HG02938 (cell line): Measurements from ENCODE around the gene MUC22.
"Not testable (repeated sequence)": the region's sequence is repeated elsewhere in the genome, so short reads cannot be mapped to it uniquely, and the experiment has no call there.

ENCODE experiments used
- ATAC-seq: cut with Tn5 transposase; IDR thresholded peaks from one replicate; pipeline ENCODE4 v1.9.1; 2021; ENCODE audit warnings: mild to moderate bottlenecking, moderate library complexity; ENCODE audit not compliant: unreplicated experiment

Gene MUC22

DNA sequence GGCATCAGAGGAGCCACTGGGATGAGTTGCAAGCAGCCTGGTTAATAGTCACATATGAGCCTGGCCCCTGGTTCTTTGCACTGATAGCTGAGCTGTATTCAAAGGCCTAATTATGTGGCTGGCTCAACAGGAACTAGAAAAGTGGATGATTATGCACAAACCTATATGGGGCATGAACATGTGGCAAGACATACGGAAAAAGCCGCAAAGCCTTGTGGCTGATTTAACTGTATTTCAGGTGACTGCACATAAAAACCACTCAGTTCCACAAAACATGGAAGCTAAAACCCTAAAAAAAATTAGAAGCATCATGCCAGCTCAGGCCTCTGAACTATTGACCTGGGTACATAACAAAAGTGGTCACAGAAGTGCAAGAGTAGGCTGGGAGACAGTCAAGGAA lies 13.0 kb upstream of the MUC22 start:
- no peak for ATAC-seq

DNA sequence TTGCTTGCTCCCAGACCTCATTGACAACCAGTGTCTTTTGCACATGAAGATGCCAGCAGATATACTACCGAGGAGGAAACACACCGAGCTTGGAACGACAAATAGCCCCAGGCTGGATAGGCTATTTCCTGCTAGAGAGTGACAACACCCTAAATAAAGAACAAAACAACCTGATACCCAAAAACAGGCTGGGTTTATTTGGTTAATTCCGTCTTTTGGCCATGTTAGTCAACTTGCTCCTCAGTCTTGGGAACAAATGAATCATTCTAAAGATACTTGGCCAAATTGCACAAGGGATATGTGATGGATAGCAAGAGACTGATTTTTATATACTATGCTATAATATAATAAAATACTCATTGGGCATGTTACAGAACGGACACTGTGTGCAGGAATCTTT lies 11.5 kb upstream of the MUC22 start:
- no peak for ATAC-seq

DNA sequence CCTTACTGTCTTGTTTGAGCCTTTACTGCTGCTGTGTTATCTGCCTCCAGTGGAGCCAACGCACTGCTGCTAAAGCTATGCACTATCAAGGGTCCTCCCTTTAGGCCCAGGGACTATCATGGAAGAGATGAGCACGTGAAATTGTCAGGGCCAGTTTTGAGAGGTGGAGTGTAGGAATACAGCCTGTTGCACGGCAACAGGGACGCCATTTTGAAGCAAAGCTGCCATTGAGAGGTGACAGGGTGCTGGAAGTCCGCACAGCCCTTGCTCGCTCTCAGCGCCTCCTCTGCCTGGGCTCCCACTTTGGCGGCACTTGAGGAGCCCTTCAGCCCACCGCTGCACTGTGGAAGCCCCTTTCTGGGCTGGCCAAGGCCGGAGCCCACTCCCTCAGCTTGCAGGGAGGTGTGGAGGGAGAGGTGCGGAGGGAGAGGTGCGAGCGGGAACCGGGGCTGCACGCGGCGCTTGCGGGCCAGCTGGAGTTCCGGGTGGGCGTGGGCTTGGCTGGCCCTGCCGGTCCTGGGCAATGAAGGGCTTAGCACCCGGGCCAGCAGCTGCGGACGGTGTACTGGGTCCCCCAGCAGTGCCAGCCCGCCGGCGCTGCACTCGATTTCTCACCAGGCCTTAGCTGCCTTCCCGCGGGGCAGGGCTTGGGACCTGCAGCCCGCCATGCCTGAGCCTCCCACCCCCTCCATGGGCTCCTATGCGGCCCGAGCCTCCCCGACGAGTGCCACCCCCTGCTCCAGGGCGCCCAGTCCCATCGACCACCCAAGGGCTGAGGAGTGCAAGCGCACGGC lies 10.0 kb upstream of the MUC22 start:
- not testable (repeated sequence) for ATAC-seq

DNA sequence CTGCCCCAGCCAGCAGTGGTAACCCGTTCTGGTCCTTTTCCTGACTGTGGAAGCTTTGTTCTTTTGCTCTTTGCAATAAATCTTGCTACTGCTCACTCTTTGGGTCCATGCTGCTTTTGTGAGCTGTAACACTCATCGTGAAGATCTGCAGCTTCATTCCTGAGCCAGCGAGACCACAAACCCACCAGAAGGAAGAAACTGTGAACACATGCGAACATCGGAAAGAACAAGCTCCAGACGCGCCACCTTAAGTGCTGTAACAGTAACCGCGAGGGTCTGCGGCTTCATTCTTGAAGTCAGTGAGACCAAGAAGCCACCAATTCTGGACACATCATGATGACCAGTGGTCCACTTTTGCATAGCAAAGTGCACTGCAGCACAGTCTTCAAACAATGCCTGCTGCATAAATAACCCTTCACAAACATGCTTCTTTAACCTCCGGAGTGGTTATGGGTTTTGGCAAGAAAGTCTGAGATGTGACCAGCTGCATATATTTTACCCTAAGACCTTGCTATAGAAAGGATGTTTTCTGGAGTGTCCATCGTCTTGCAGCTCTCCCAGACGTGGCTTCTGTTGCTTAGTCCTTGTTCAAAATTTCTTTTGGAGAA lies 8.9 kb upstream of the MUC22 start:
- ATAC-seq, result no peak

DNA sequence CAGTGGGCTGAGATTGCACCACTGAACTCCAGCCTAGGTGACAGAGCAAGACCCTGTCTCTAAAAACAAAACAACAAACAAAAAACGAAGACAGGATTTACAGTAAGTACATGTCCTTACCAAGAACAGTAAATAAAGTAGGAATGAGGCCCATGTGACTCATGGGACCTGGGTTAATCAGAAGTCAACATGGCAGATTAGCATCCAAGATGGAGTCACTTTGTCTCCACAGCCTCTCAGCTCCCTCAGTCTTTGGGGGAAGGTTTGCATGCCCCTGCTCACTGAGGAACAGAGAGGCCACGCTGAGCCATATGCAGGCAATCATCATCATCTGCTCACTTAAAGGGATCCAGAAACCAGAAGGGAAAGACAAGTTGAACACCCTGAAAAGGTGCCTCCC lies 7.8 kb upstream of the MUC22 start:
- ATAC-seq, result no peak

DNA sequence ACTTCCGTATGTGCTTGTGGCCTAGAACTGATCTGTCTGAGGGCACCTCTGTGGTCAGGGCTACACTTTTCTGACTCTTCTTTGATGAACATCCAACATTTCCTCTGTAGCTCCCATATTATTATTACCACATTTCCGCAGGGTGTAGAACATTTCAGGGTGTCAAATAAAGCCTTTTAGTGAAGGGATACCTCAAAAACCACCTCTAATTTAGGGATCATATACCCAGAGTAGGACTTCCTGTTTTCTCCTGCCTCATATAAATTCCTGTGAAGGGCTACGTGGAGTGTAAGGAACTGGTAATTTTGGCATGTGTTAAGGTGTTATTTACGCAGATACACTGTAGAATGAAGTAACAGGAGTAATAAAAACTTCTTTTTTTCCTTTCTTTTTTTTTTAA lies 5.5 kb upstream of the MUC22 start:
- ATAC-seq, result no peak

DNA sequence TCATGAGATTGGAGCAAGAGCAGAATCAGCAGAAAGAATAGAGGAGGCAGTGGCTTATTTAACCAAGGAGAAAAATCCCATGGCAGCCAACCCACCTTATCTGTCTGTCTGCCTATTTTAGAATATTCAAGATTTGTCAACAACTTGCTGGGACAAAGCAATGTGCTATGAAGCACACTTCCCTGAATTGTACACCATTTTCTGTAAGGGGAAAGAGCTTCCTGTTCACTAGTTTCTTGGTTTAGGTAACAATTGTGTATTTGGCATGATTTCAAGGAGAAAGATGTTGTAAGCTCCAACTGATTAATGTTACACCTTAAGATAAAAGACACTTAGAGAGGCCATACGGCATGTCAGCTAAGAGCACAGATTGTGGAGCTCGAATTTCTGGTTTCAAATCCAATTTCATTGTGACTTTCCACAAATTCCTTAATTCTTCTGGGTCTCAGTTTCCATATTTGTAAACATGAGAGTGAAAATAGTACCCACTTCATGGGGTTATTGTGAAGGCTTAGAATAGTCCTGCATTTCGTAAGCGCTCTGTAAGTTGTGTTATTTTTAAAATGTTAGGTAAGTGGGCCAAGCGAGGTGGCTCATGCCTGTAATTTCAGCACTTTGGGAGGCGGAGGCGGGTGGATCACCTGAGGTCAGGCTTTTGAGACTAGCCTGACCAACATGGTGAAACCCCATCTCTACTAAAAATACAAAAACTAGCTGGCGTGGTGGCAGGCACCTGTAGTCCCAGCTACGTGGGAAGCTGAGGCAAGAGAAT lies 4.8 kb upstream of the MUC22 start:
- ATAC-seq, result no peak

DNA sequence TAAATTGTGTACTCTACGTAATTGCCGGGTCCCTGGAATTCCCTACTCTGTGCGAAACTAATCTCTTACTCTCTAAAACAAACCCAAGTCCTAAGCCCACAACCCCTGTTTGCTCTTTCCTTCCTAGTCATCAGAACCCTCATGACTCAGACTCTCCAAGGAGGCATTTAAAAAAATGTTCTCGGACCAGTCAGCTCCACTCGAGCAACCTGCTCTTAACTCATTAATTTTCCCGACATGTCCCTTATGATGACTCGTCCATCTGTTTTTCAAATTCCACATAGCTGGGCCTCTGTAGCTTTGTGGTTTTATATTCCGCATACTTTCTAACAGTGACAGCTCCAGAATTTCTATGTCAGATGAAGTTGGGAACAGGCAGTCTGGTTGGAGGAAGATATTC lies 2.6 kb upstream of the MUC22 start:
- no peak for ATAC-seq

DNA sequence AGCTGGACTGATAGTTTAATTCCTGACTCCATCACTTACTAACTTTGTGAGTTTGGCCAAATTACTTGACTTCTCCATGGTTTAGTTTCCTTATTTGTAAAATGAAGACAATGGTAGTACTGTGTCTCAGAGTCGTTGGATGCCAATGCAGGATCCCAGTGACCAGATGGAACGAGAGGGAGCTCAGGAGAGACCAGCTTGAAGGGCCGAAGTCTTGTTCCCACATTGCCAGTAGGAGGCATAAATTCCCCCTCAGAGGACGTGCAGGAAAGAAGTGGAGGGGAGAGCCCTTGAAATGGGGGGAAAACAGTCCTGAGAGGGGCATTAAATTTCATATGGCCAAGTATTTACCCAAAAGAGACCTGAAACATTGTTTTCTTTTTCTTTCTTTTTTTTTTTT lies 2.1 kb upstream of the MUC22 start:
- ATAC-seq, result no peak

DNA sequence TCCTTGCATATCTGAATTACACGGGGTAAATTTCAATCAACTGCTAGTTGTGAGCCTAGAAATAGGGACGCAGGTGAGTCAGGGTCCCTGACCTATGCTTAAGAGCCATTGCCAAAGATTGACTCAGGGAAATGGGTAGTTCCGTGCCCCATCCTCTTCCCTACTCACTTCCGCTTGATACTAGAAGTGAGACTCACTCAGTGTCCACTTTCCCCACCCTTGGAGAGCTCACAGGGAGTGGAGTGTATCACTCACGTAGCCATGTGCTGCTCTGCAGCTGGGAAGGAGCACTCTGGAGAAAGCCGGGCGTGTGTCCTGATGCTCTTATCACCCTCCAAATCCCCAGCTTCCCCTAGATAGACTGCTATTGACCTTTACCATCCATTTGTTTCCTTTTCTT lies 543 bp upstream of the MUC22 start:
- ATAC-seq, result no peak

DNA sequence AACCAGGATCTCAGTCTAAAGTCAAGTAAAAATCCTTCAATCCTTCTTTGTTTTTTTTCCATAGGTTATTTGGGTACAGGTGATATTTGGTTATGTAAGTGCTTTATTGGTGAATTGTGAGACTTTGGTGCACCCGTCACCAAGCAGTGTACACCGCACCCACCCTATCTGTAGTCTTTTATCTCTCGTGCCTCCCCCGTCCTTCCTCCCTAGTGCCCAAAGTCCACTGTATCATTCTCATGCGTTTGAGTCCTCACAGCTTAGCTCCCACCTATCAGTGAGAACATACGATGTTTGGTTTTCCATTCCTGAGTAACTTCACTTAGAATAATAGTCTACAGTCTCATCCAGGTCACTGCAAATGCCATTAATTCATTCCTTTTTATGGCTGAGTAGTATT lies 879 bp downstream of the MUC22 start:
- ATAC-seq, result no peak

DNA sequence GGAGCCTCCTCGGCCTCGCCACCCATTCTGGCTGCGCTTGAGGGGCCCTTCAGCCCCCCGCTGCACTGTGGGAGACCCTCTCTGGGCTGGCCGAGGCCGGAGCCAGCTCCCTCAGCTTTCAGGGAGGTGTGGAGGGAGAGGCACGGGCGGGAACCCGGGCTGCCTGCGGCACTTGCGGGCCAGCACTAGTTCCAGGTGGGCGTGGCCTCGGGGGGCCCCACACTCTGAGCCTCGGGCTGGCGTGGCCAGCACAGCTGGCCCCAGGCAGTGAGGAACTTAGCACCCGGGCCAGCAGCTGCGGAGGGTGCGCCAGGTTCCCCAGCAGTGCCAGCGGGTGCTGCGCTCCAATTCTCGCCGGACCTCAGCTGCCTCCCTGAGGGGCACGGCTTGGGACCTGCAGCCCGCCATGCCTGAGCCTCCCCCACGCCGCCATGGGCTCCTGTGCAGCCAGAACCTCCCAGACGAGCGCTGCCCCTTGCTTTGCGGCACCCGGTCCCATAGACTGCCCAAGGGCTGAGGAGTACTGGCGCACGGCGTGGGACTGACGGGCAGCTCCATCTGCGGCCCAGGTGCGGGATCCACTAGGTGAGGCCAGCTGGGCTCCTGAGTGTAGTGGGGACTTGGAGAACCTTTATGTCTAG lies 6.5 kb downstream of the MUC22 start:
- no peak for ATAC-seq

DNA sequence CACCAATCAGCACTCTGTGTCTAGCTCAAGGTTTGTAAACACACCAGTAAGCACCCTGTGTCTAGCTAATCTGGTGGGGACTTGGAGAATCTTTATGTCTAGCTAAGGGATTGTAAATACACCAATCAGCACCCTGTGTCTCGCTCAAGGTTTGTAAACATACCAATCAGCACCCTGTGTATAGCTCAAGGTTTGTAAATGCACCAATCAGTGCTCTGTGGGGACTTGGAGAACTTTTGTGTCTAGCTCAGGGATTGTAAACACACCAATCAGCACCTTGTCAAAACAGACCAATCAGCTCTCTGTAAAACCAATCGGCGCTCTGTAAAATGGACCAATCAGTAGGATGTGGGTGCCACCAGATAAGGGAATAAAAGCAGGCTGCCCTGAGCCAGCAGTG lies 7.2 kb downstream of the MUC22 start:
- not testable (repeated sequence) for ATAC-seq

DNA sequence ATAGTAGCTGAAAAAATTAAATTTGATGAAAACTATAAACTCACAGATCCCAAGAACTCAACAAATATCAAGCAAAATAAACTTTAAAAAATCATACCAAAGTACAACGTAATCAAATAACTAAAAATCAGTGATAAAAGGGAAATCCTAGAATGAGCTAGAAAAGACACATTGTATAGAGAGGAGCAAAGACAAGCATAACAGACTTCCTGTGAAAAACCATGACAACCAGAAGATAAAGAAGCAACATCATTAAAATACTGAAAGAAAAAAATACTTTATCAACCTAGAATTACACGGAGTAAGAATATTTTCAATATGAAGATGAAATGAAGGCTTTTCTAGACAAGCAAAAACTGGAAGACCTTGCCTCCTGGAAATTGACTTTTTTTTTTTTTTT lies 9.8 kb downstream of the MUC22 start:
- no peak for ATAC-seq

DNA sequence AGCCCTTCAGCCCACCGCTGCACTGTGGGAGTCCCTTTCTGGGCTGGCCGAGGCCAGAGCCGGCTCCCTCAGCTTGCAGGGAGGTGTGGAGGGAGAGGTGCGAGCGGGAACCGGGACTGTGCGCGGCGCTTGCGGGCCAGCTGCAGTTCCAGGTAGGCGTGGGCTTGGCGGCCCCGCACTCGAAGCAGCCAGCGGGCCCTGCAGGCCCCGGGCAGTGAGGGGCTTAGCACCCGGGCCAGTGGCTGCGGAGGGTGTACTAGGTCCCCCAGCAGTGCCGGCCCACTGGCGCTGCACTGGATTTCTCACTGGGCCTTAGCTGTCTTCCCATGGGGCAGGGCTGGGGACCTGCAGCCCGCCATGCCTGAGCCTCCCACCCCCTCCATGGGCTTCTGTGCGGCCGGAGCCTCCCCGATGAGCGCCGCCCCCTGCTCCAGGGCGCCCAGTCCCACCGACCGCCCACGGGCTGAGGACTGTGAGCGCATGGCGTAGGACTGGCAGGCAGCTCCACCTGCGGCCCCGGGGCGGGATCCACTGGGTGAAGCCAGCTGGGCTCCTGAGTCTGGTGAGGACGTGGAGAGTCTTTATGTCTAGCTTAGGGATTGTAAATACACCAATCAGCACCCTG lies 10.5 kb downstream of the MUC22 start:
- not testable (repeated sequence) for ATAC-seq

DNA sequence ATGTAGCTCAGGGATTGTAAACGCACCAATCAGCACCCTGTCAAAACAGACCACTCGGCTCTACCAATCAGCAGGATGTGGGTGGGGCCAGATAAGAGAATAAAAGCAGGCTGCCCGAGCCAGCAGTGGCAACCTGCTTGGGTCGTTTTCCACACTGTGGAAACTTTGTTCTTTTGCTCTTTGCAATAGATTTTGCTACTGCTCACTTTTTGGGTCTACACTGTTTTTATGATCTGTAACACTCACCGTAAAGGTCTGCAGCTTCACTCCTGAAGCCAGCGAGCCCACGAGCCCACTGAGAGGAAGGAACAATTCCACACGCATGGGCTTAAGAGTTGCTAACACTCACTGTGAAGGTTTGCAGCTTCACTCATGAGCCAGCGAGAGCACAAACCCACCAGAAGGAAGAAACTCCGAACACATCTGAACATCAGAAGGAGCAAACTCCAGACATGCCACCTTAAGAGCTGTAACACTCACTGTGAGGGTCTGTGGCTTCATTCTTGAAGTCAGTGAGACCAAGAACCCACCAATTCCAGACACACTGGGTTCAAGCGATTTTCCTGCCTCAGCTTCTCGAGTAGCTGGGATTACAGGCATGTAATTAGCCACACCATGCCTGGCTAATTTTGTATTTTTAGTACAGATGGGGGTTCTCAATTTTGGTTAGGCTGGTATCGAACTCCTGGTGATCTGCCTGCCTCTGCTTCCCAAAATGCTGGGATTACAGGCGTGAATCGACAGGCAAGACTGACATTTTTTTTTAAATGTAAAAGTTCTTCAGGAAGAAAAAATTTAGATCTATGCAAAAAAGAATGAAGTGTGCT lies 11.6 kb downstream of the MUC22 start:
- ATAC-seq, result not testable (repeated sequence)

DNA sequence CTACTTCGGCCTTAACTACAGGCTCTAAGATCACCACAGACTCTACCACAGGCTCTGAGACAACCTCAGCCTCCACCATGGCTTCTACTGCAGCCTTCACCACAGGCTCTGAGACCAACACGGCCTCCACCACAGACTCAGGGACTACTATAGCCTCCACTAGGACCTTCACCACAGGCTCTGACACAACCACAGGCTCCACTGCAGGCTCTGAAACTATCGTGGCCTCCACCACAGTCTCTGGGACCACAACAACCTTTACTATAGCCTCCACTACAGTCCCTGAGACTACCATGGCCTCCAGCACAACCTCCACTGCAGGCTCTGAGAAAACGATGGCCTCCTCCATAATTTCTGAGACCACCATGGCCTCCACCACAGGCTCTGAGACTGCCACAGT lies 15.3 kb downstream of the MUC22 start:
- no peak for ATAC-seq

DNA sequence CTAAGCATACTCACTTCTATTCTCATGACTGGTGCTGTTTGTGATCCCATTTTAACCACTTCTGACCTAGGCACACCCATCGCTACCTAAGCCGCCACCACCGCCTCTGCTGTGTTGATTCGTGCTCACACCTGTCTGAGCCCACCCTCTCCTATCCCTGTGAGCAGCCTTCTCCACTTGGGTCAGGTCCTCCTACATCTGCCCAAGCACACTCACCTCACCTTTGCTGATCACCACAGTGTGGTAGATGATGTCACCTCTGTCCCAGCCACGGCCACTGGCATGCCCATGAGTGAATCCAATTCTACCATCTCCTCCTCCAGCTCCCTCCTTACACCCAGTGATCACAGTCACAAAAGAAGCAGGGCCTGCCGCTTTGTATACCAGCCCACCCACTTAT lies 20.8 kb downstream of the MUC22 start:
- ATAC-seq, result no peak

DNA sequence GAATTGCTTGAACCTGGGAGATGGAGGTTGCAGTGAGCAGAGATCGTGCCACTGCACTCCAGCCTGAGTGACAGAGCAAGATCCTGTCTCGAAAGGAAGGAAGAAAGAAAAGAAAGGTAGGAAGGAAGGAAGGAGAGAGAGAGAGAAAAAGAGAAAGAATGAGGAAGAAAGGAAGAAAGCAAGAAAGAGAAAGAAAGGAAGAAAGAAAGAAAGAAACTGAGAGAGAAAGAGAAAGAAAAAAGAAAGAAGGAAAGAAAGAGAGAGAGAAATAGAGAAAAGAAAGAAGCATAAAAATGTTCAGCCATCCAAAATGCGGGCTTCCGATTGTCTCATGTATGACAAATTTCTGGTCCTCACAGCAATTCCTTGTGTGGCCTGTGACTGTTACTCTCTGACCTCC lies 22.8 kb downstream of the MUC22 start:
- ATAC-seq, result no peak

DNA sequence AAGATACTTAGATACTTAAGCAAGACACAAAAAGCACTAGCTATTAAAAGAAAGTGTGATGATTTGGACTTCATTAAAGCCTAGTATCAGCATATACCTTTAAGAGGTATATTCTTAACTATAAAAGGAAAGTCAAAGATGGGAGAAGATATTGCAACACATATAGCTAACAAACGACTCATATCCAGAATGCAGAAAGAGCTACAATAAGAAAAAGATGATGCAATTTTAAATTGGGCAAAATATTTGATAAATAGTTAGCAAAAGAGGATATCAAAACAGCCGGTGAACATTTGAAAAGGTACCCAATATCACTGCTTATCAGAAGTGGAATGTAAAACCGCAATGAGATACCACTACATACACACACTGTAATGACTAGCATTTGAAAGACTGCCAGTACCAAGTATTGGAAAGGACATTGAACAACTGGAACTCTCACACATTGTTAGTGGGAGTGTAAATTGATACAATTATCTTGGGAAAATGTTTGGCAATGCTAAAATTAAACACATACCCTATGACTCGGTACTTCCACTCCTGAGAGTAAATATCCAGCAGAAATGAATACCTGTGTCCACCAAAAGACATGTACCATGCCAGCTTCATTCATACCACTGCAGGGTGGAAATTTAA lies 25.7 kb downstream of the MUC22 start:
- no peak for ATAC-seq
